Measurements from ENCODE around the gene MAGI1. TPM values are rescaled to one million over a fixed set of nuclear protein-coding genes. Genes with fewer than 3 reads are reported as not detected.

MAGI1 gene
- total RNA-seq, 4 donors from 2014 or later, result 7.6 to 42.9 (median 37.0) TPM

- no peaks in the 10 kb centered on the region for H3K36me3 ChIP-seq
- H3K27ac ChIP-seq, result no peak overlapping the region
- H3K4me1 ChIP-seq, result no peaks in the 10 kb centered on the region
- H3K9me3 ChIP-seq, result no peaks in the 10 kb centered on the region
- H3K4me3 ChIP-seq, result no peak overlapping the region
- no peaks in the 10 kb centered on the region for H3K27me3 ChIP-seq
- intact Hi-C loops (cut with DNase I; ENCODE audit: low total_unique reads), result no loop called here
- DNase-seq, result no peak
- TF ChIP-seq CTCF (IDR thresholded peaks at IDR 0.05) (no peak), POLR2A (IDR thresholded peaks at IDR 0.05) (no peak)
Observed at GRCh38 chr3:65810302-65810701, 228.4 kb downstream of the MAGI1 start.

GRCh38 chr3:65809641-65810150 is 229.0 kb downstream of the MAGI1 start:
- Histone ChIP-seq H3K9me3 (no peaks in the 10 kb centered on the region), H3K36me3 (no peaks in the 10 kb centered on the region), H3K4me3 (no peak overlapping the region), H3K27me3 (no peaks in the 10 kb centered on the region), H3K4me1 (no peaks in the 10 kb centered on the region), H3K27ac (no peak overlapping the region)
- TF ChIP-seq CTCF (IDR thresholded peaks at IDR 0.05) (no peak), POLR2A (IDR thresholded peaks at IDR 0.05) (no peak)
- no peak for DNase-seq
- intact Hi-C loops (cut with DNase I; ENCODE audit: low total_unique reads), result no loop called here

- Histone ChIP-seq H3K36me3 (no peaks in the 10 kb centered on the region), H3K4me1 (no peaks in the 10 kb centered on the region), H3K4me3 (no peak overlapping the region), H3K9me3 (no peaks in the 10 kb centered on the region), H3K27ac (no peak overlapping the region), H3K27me3 (no peaks in the 10 kb centered on the region)
- intact Hi-C loops (cut with DNase I; ENCODE audit: low total_unique reads), result no loop called here
- DNase-seq, result no peak
- TF ChIP-seq POLR2A (IDR thresholded peaks at IDR 0.05) (no peak), CTCF (IDR thresholded peaks at IDR 0.05) (no peak)
Observed at GRCh38 chr3:65808824-65809223, 229.9 kb downstream of the MAGI1 start.

GRCh38 chr3:65808407-65808806 is 230.3 kb downstream of the MAGI1 start:
- Histone ChIP-seq H3K36me3 (no peaks in the 10 kb centered on the region), H3K4me3 (no peak overlapping the region), H3K27ac (no peak overlapping the region), H3K4me1 (no peaks in the 10 kb centered on the region), H3K27me3 (no peaks in the 10 kb centered on the region), H3K9me3 (no peaks in the 10 kb centered on the region)
- intact Hi-C loops (cut with DNase I; ENCODE audit: low total_unique reads), result no loop called here
- no peak for TF ChIP-seq POLR2A (IDR thresholded peaks at IDR 0.05)
- TF ChIP-seq CTCF (IDR thresholded peaks at IDR 0.05), result no peak
- DNase-seq, result no peak

GRCh38 chr3:65807225-65807624 is 231.5 kb downstream of the MAGI1 start:
- no peaks in the 10 kb centered on the region for H3K27me3 ChIP-seq
- intact Hi-C loops (cut with DNase I; ENCODE audit: low total_unique reads), result no loop called here
- DNase-seq, result no peak
- no peak overlapping the region for H3K4me3 ChIP-seq
- TF ChIP-seq POLR2A (IDR thresholded peaks at IDR 0.05), result no peak
- TF ChIP-seq CTCF (IDR thresholded peaks at IDR 0.05), result no peak
- no peaks in the 10 kb centered on the region for H3K4me1 ChIP-seq
- no peak overlapping the region for H3K27ac ChIP-seq
- no peaks in the 10 kb centered on the region for H3K36me3 ChIP-seq
- H3K9me3 ChIP-seq, result no peaks in the 10 kb centered on the region

Measured in uterus (tissue), 4 donors.